Sigmoid colon (tissue), 7 donors: ENCODE results near the gene TMA16. TPM values are rescaled to one million over a fixed set of nuclear protein-coding genes. Genes with fewer than 3 reads are reported as not detected.

ENCODE experiments used
- DNase-seq: peaks from one replicate; pipeline ENCODE4 v3.0.0-alpha.2; 2019
- H3K27ac ChIP-seq, 4 donors: fragments of 200-600 bp; sonication (generic); one replicate each; pipeline ENCODE4 v1.5.1; 2016 to 2019; ENCODE audit warnings: mild to moderate bottlenecking in 1 of 4
- H3K27me3 ChIP-seq, 3 donors: fragments of 200-600 bp; sonication (generic); one replicate each; pipeline ENCODE4 v1.5.1; 2019; ENCODE audit warnings: mild to moderate bottlenecking in 1 of 3
- H3K36me3 ChIP-seq, 4 donors: fragments of 200-600 bp; sonication (generic); one replicate each; pipeline ENCODE4 v1.5.1; 2016 to 2019
- H3K4me1 ChIP-seq, 4 donors: fragments of 200-600 bp; sonication (generic); one replicate each; pipeline ENCODE4 v1.5.1; 2017 to 2019
- H3K4me3 ChIP-seq, 4 donors: fragments of 200-600 bp; sonication (generic); one replicate each; pipeline ENCODE4 v1.5.1; 2017 to 2019; ENCODE audit warnings: mild to moderate bottlenecking in 2 of 4, moderate library complexity in 1 of 4
- H3K9me3 ChIP-seq, 4 donors: fragments of 200-600 bp in 3 of 4; sonication (generic) in 3 of 4; one replicate each; pipeline versions ENCODE4 v1.5.1 to v1.6.1; 2013 to 2019
- CTCF ChIP-seq, 4 experiments: fragments of 450-650 bp in 3 of 4; fragments of 200-600 bp in 1 of 4; IDR thresholded peaks; one replicate each; pipeline ENCODE4 v1.5.1; 2016 to 2019; ENCODE audit warnings: antibody characterized with exemption in 4 of 4, mild to moderate bottlenecking in 3 of 4, moderate library complexity in 2 of 4
- EP300 ChIP-seq, 4 donors: sonication (generic); formaldehyde crosslinking; IDR thresholded peaks; one replicate each; pipeline ENCODE4 v1.6.1; 2017; ENCODE audit warnings: antibody characterized with exemption in 4 of 4
- POLR2A ChIP-seq, 2 donors: fragments of 450-650 bp; IDR thresholded peaks; one replicate each; pipeline ENCODE4 v1.6.1; 2016; ENCODE audit warnings: antibody characterized with exemption in 2 of 2, mild to moderate bottlenecking in 2 of 2, moderate library complexity in 2 of 2
- POLR2AphosphoS5 ChIP-seq, 4 donors: sonication (generic); formaldehyde crosslinking; IDR thresholded peaks; one replicate each; pipeline ENCODE4 v1.6.1; 2017; ENCODE audit warnings: antibody characterized with exemption in 4 of 4
- WGBS, 2 donors: extraction: QIAGEN DNeasy Blood & Tissue Kit; methylation state at CpG; one replicate each; pipeline ENCODE4 v1.1.7; 2013; 5-methylcytosine and 5-hydroxymethylcytosine counted together
- intact Hi-C: fragments of 100-400 bp; cut with DNase I; formaldehyde crosslinking; loops from one replicate; pipeline ENCODE4 v1.15.1; 2023
- polyA plus RNA-seq, 3 donors: library from polyadenylated mRNA; stranded (reverse); fragments of 200-250 nt; gene quantifications; one replicate each; pipeline ENCODE4 v1.2.3, GENCODE V29; 2013
- total RNA-seq, 4 donors: library from RNA; depleted of rRNA; stranded (reverse); fragments of >200 nt; gene quantifications; one replicate each; pipeline ENCODE4 v1.1.0, GENCODE V29; 2016
- donor health status: healthy with polysubstance abuse.
- donor health status: Bipolar disorder and iron deficiency.
- donor health status: healthy.

Gene TMA16
- total and polyA plus RNA-seq, 7 donors = 12.5 to 28.0 (median 20.7) TPM

GRCh38 chr4:163476761-163477438 lies 17.6 kb upstream of the TMA16 start:
- Histone ChIP-seq H3K27ac (no peak overlapping the region), H3K27me3 (no peaks in the 10 kb centered on the region), H3K4me1 (no peaks in the 10 kb centered on the region), H3K4me3 (no peak overlapping the region), H3K9me3 (no peaks in the 10 kb centered on the region), H3K36me3 (no peaks in the 10 kb centered on the region)
- TF ChIP-seq CTCF (IDR thresholded peaks at IDR 0.05) (no peak), POLR2A (IDR thresholded peaks at IDR 0.05) (no peak), POLR2AphosphoS5 (IDR thresholded peaks at IDR 0.05) (no peak), EP300 (IDR thresholded peaks at IDR 0.05) (no peak)
- DNase-seq = no peak
- 87 to 90% methylated on average over 5 of the region's 5 CpGs for WGBS, 2 donors
- intact Hi-C loops = no loop called here

- no peak overlapping the region for H3K4me3 ChIP-seq
- no peaks in the 10 kb centered on the region for H3K27me3 ChIP-seq
- intact Hi-C loops = no loop called here
- H3K27ac ChIP-seq = no peak overlapping the region
- 49 to 71% methylated on average over 1 of the region's 1 CpG for WGBS, 2 donors
- no peaks in the 10 kb centered on the region for H3K9me3 ChIP-seq
- TF ChIP-seq POLR2AphosphoS5 (IDR thresholded peaks at IDR 0.05) (no peak), EP300 (IDR thresholded peaks at IDR 0.05) (no peak), CTCF (IDR thresholded peaks at IDR 0.05) (no peak), POLR2A (IDR thresholded peaks at IDR 0.05) (no peak)
- H3K4me1 ChIP-seq = no peaks in the 10 kb centered on the region
- H3K36me3 ChIP-seq = no peaks in the 10 kb centered on the region
- no peak for DNase-seq
Measured at GRCh38 chr4:163482190-163482589, 12.3 kb upstream of the TMA16 start.

GRCh38 chr4:163484906-163485305 lies 9.6 kb upstream of the TMA16 start:
- Histone ChIP-seq H3K4me3 (no peak overlapping the region), H3K36me3 (no peaks in the 10 kb centered on the region), H3K27me3 (no peaks in the 10 kb centered on the region), H3K27ac (no peak overlapping the region), H3K4me1 (no peaks in the 10 kb centered on the region), H3K9me3 (no peaks in the 10 kb centered on the region)
- 33 to 52% methylated on average over 4 of the region's 4 CpGs for WGBS, 2 donors
- DNase-seq = no peak
- intact Hi-C loops = loop anchor here (2.0 kb wide), 1 partner anchor 64 kb away; no protein-coding TSS in a partner anchor
- TF ChIP-seq POLR2A (IDR thresholded peaks at IDR 0.05) = no peak
- no peak for TF ChIP-seq POLR2AphosphoS5 (IDR thresholded peaks at IDR 0.05)
- peak in 1 of 4 experiments; percentile 57 for TF ChIP-seq CTCF (IDR thresholded peaks at IDR 0.05)
- TF ChIP-seq EP300 (IDR thresholded peaks at IDR 0.05) = no peak

GRCh38 chr4:163485589-163485988 lies 8.9 kb upstream of the TMA16 start:
- no peaks in the 10 kb centered on the region for H3K27me3 ChIP-seq
- no peaks in the 10 kb centered on the region for H3K36me3 ChIP-seq
- WGBS, 2 donors = 75 to 84% methylated on average over 2 of the region's 2 CpGs
- no peak overlapping the region for H3K4me3 ChIP-seq
- no peak for TF ChIP-seq CTCF (IDR thresholded peaks at IDR 0.05)
- TF ChIP-seq POLR2A (IDR thresholded peaks at IDR 0.05) = no peak
- TF ChIP-seq POLR2AphosphoS5 (IDR thresholded peaks at IDR 0.05) = no peak
- intact Hi-C loops = loop anchor here (2.0 kb wide), 1 partner anchor 63 kb away; no protein-coding TSS in a partner anchor
- no peaks in the 10 kb centered on the region for H3K4me1 ChIP-seq
- no peak overlapping the region for H3K27ac ChIP-seq
- no peaks in the 10 kb centered on the region for H3K9me3 ChIP-seq
- no peak for DNase-seq

GRCh38 chr4:163486321-163486720 lies 8.2 kb upstream of the TMA16 start:
- no peaks in the 10 kb centered on the region for H3K36me3 ChIP-seq
- intact Hi-C loops = no loop called here
- H3K27ac ChIP-seq = no peak overlapping the region
- H3K27me3 ChIP-seq = no peaks in the 10 kb centered on the region
- no peaks in the 10 kb centered on the region for H3K9me3 ChIP-seq
- no peak overlapping the region for H3K4me3 ChIP-seq
- TF ChIP-seq POLR2AphosphoS5 (IDR thresholded peaks at IDR 0.05) (no peak), POLR2A (IDR thresholded peaks at IDR 0.05) (no peak), EP300 (IDR thresholded peaks at IDR 0.05) (no peak), CTCF (IDR thresholded peaks at IDR 0.05) (no peak)
- no peak for DNase-seq
- no peaks in the 10 kb centered on the region for H3K4me1 ChIP-seq
- 41 to 70% methylated on average over 1 of the region's 1 CpG for WGBS, 2 donors
